ENCODE results near the gene NCKAP5L.
"Not testable (repeated sequence)": the region's sequence is repeated elsewhere in the genome, so short reads cannot be mapped to it uniquely, and the experiment has no call there.

The NCKAP5L gene

GRCh38 chr12:49828133-49829091 is at the start of gene NCKAP5L:
Gene NCKAP5L, minus strand, starts transcription at chr12:49828413. Its CDS starts 24,369 bp downstream, at chr12:49804044.
- Histone ChIP-seq H3K27me3 (ENCODE audit: insufficient read depth, low read length) (no peaks in the 10 kb centered on the region), H3K4me3 (ENCODE audit: low read length) (peak within 1 kb of the TSS; percentile 64), H3K4me1 (ENCODE audit: insufficient read depth, low read length) (peaks cover 39% of the 10 kb centered on the region), H3K9me3 (ENCODE audit: low read length) (no peaks in the 10 kb centered on the region), H2AFZ (ENCODE audit: low read depth, low read length) (peak within 1 kb of the TSS; percentile 69), H3K36me3 (ENCODE audit: insufficient read depth, low read length) (no peaks in the 10 kb centered on the region)

GRCh38 chr12:49877066-49877465 is 48.9 kb upstream of the NCKAP5L start:
- H3K27me3 ChIP-seq (ENCODE audit: insufficient read depth, low read length): no peaks in the 10 kb centered on the region
- no peak overlapping the region for H3K4me3 ChIP-seq (ENCODE audit: low read length)
- H3K4me1 ChIP-seq (ENCODE audit: insufficient read depth, low read length): peaks cover 7% of the 10 kb centered on the region
- H2AFZ ChIP-seq (ENCODE audit: low read depth, low read length): no peak overlapping the region
- no peaks in the 10 kb centered on the region for H3K36me3 ChIP-seq (ENCODE audit: insufficient read depth, low read length)
- no peaks in the 10 kb centered on the region for H3K9me3 ChIP-seq (ENCODE audit: low read length)

- Histone ChIP-seq H3K36me3 (ENCODE audit: insufficient read depth, low read length) (no peaks in the 10 kb centered on the region), H3K4me1 (ENCODE audit: insufficient read depth, low read length) (peaks cover 12% of the 10 kb centered on the region), H2AFZ (ENCODE audit: low read depth, low read length) (no peak overlapping the region), H3K4me3 (ENCODE audit: low read length) (no peak overlapping the region), H3K27me3 (ENCODE audit: insufficient read depth, low read length) (no peaks in the 10 kb centered on the region), H3K9me3 (ENCODE audit: low read length) (no peaks in the 10 kb centered on the region)
These were observed 47.9 kb upstream of the NCKAP5L start for GRCh38 chr12:49876070-49876469.

DNA sequence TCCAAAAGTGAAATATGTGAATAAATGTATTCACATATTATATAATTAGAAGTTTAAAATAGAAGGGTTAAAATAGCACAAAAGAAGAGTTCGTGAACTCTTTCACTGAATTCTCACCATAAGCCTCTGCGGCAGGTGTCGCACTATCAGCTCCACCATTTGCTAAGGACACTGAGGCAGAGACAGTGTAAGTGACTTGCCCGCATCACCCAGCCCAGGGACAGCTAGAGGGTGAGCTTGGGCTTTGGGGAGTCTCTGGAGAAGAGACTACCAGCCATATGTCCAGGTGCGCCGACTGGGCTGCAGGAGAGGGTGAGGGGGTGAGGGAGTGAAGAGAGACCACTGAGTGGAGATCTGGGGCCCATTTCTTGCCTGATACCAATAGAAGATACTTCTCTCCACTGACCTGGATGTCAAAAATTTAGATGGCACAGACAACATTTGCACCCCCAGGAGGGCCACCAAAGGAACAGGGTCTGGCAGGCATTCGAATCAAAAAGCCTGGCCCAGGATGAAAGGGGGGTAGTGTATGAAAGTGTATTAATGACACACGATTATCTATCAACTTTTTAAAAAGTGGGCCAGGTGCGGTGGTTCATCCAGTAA is 47.0 kb upstream of the NCKAP5L start:
- Histone ChIP-seq H2AFZ (ENCODE audit: low read depth, low read length) (no peak overlapping the region), H3K4me3 (ENCODE audit: low read length) (no peak overlapping the region), H3K27me3 (ENCODE audit: insufficient read depth, low read length) (no peaks in the 10 kb centered on the region), H3K36me3 (ENCODE audit: insufficient read depth, low read length) (no peaks in the 10 kb centered on the region), H3K9me3 (ENCODE audit: low read length) (no peaks in the 10 kb centered on the region), H3K4me1 (ENCODE audit: insufficient read depth, low read length) (peaks cover 12% of the 10 kb centered on the region)

DNA sequence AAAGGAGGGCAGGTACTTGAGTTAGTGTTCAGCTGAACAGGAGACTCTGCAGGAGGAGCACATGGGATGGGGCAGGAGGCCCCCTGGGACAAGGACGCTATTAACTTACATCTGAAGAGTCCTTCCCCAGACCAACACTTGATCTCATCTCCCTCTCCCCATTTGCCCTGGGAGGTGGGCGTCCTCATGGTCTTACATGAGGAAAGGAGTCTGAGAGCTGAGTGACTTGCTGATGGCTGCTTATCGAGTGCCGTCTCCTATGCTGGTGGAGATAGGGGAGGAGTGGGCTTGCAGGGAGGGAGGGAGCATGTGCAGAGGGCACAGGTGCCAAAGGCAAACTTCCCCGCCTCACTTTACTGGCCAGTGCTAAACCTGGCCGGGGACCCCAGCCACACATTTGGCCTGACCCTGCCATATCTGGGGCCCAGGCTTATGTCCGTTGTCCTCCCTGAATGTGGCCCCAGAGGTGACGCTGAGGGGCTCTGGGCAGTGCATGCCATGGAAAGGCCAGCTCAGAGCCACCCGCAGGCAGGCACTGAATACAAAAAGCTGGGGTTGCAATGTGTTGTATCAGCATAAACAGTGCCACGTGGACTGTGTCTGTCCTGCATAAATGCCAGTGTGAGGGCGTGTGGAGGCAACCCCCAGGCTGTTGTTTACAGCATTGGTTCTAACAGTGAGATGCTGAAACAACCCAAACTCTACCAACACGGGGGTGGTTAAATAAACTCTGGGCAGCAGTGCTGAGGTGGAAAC is 46.1 kb upstream of the NCKAP5L start:
- no peaks in the 10 kb centered on the region for H3K9me3 ChIP-seq (ENCODE audit: low read length)
- H2AFZ ChIP-seq (ENCODE audit: low read depth, low read length): no peak overlapping the region
- H3K4me3 ChIP-seq (ENCODE audit: low read length): no peak overlapping the region
- H3K4me1 ChIP-seq (ENCODE audit: insufficient read depth, low read length): peaks cover 12% of the 10 kb centered on the region
- no peaks in the 10 kb centered on the region for H3K36me3 ChIP-seq (ENCODE audit: insufficient read depth, low read length)
- H3K27me3 ChIP-seq (ENCODE audit: insufficient read depth, low read length): peaks cover 2% of the 10 kb centered on the region

DNA sequence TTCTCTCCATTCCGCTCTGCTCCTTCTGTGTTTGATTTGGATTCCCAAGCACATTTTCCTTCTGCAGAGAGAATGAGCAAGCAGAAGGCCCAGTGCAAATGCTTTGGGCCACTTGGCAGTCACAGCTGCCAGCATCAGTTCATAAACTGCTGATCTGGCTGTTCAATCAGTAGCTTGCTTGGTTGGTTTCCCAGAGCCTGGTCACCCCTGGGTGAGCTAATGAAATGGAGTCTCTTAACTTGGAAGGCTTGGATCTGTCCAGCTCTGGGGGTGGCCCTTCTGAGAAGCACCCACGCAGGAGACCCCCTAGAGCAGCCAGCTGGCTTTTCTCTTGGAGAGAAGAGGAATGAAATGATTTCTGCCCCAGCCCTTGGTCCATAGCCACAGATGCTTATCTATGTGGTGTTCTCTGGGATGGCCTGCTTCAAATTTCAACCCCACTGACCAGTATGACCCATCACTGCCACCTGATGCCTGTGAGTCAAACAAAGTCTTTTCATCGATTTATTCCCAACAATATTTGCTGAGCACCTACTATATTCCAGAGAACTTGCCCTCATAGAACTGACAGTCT is 45.2 kb upstream of the NCKAP5L start:
- Histone ChIP-seq H3K36me3 (ENCODE audit: insufficient read depth, low read length) (no peaks in the 10 kb centered on the region), H3K4me1 (ENCODE audit: insufficient read depth, low read length) (peaks cover 12% of the 10 kb centered on the region), H3K4me3 (ENCODE audit: low read length) (no peak overlapping the region), H2AFZ (ENCODE audit: low read depth, low read length) (no peak overlapping the region), H3K9me3 (ENCODE audit: low read length) (no peaks in the 10 kb centered on the region), H3K27me3 (ENCODE audit: insufficient read depth, low read length) (peaks cover 2% of the 10 kb centered on the region)

- no peaks in the 10 kb centered on the region for H3K9me3 ChIP-seq (ENCODE audit: low read length)
- H3K27me3 ChIP-seq (ENCODE audit: insufficient read depth, low read length): peaks cover 2% of the 10 kb centered on the region
- H3K36me3 ChIP-seq (ENCODE audit: insufficient read depth, low read length): no peaks in the 10 kb centered on the region
- H2AFZ ChIP-seq (ENCODE audit: low read depth, low read length): no peak overlapping the region
- H3K4me3 ChIP-seq (ENCODE audit: low read length): no peak overlapping the region
- H3K4me1 ChIP-seq (ENCODE audit: insufficient read depth, low read length): peaks cover 12% of the 10 kb centered on the region
These were observed 44.6 kb upstream of the NCKAP5L start for GRCh38 chr12:49872781-49873181.

GRCh38 chr12:49872381-49872780 is 44.2 kb upstream of the NCKAP5L start:
- Histone ChIP-seq H3K4me1 (ENCODE audit: insufficient read depth, low read length) (peaks cover 12% of the 10 kb centered on the region), H3K4me3 (ENCODE audit: low read length) (no peak overlapping the region), H3K9me3 (ENCODE audit: low read length) (no peaks in the 10 kb centered on the region), H3K36me3 (ENCODE audit: insufficient read depth, low read length) (no peaks in the 10 kb centered on the region), H2AFZ (ENCODE audit: low read depth, low read length) (no peak overlapping the region), H3K27me3 (ENCODE audit: insufficient read depth, low read length) (peaks cover 2% of the 10 kb centered on the region)

DNA sequence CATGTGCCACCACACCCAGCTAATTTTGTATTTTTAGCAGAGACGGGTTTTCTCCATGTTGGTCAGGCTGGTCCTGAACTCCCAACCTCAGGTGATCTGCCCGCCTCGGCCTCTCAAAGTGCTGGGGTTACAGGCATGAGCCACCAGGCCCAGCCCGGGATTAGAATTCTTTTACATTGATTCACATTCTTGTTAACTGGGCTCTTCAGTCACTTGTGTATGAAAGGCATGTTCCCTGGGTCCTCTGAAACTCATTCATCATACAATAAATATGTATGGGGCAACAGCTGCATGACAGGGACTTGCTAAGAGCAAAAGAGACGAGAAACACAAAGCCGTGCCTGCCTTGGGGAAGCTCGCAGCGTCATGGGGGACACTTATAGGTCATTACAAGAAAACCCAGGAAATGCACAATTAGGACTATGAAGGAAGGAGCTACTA is 43.6 kb upstream of the NCKAP5L start:
- not testable (repeated sequence) for H3K4me3 ChIP-seq (ENCODE audit: low read length); H3K36me3 ChIP-seq (ENCODE audit: insufficient read depth, low read length); H3K9me3 ChIP-seq (ENCODE audit: low read length); H3K27me3 ChIP-seq (ENCODE audit: insufficient read depth, low read length); H2AFZ ChIP-seq (ENCODE audit: low read depth, low read length)
- peaks cover 12% of the 10 kb centered on the region for H3K4me1 ChIP-seq (ENCODE audit: insufficient read depth, low read length)

DNA sequence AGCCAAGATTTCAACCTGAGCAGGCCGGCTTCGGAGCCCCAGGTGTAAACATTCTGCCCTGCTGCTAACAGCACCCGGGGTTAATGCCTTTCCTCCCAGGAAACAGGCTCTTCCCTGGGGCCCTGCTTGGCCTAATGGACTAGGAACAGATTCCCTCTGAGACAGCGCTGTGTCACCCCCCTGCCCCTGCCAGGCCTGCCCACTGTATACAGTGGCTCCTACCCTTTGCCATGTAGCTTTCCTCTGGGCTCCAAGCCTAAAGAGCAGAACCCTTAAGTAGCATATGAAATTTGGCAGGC is 43.0 kb upstream of the NCKAP5L start:
- Histone ChIP-seq H3K36me3 (ENCODE audit: insufficient read depth, low read length) (no peaks in the 10 kb centered on the region), H2AFZ (ENCODE audit: low read depth, low read length) (no peak overlapping the region), H3K4me3 (ENCODE audit: low read length) (no peak overlapping the region), H3K9me3 (ENCODE audit: low read length) (no peaks in the 10 kb centered on the region), H3K27me3 (ENCODE audit: insufficient read depth, low read length) (peaks cover 4% of the 10 kb centered on the region), H3K4me1 (ENCODE audit: insufficient read depth, low read length) (peaks cover 12% of the 10 kb centered on the region)

GRCh38 chr12:49870501-49871262 is 42.5 kb upstream of the NCKAP5L start:
- Histone ChIP-seq H3K9me3 (ENCODE audit: low read length) (no peaks in the 10 kb centered on the region), H3K4me3 (ENCODE audit: low read length) (no peak overlapping the region), H2AFZ (ENCODE audit: low read depth, low read length) (no peak overlapping the region), H3K36me3 (ENCODE audit: insufficient read depth, low read length) (no peaks in the 10 kb centered on the region), H3K27me3 (ENCODE audit: insufficient read depth, low read length) (peaks cover 4% of the 10 kb centered on the region), H3K4me1 (ENCODE audit: insufficient read depth, low read length) (peaks cover 12% of the 10 kb centered on the region)

- Histone ChIP-seq H3K4me1 (ENCODE audit: insufficient read depth, low read length) (peaks cover 12% of the 10 kb centered on the region), H2AFZ (ENCODE audit: low read depth, low read length) (no peak overlapping the region), H3K9me3 (ENCODE audit: low read length) (no peaks in the 10 kb centered on the region), H3K4me3 (ENCODE audit: low read length) (no peak overlapping the region), H3K27me3 (ENCODE audit: insufficient read depth, low read length) (peaks cover 5% of the 10 kb centered on the region), H3K36me3 (ENCODE audit: insufficient read depth, low read length) (no peaks in the 10 kb centered on the region)
These were observed 41.7 kb upstream of the NCKAP5L start for GRCh38 chr12:49869816-49870500.
